HS-27A (cell line): ENCODE data around the gene SLC1A4.
"Not testable (repeated sequence)": the region's sequence is repeated elsewhere in the genome, so short reads cannot be mapped to it uniquely, and the experiment has no call there.

ENCODE experiments used
- DNase-seq: peaks from one replicate; pipeline ENCODE4 v3.0.0-alpha.2; 2012; ENCODE audit warnings: low read depth, missing footprints

SLC1A4 gene

DNA sequence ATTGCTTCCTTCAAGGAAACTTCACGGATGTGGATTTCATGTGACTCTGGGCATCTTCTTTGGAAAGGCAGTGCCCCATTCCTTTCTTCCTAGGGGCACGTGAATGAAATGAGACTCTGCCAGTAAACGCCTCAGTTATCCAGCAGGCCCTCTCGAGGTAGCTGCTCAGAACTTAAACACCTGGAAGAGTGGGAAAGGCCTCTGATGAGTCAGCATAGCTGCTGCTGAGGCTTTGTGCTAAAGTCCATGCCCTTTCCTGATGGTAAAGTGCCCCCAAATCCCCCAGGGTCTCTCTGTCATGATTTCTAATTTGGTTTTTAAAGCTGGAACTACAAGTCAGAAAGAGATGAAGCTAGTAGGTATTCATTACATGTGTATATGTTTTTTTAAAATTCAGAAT, 3.8 kb downstream of the SLC1A4 start:
- DNase-seq = no peak

DNA sequence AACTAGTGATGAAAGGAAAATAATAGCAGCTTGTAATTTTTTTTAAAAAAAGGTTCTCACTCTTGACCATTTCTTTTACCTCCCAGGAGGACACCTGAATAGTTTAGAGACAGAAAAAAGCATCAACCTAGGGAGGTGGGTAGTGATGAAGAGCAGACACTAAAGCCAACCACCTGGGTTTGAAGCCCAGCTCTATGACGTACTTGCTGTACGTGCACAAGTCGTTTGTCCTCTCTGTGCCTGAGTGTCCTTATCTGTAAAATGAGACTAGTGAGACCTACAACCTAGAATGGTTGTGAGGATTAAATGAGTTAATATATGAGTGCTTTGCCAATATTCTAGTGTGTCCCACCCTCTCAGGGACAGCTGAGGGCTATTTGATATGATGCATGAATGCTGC, 5.8 kb downstream of the SLC1A4 start:
- DNase-seq = no peak

DNA sequence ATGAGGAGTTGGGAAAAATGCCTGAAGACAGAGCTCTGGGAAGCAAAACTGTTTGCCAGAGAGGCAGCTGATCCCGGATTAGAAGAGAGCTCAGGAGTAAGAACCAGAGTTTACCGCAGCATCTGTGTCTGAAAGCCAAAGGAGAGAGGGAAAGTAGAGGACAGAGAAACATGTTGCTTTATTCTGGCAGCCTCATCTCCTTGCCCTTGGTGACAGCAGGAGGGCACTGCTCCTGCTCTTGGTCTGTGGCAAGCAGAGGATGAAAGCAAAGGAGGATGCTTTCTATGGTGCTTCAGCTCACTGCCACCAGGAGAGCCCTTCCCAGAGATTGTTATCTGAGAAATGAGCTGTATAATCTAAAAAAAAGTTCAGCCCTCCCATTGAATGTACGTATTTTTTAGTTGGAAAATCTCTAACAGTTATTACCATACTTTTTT, 7.7 kb downstream of the SLC1A4 start:
- no peak for DNase-seq

DNA sequence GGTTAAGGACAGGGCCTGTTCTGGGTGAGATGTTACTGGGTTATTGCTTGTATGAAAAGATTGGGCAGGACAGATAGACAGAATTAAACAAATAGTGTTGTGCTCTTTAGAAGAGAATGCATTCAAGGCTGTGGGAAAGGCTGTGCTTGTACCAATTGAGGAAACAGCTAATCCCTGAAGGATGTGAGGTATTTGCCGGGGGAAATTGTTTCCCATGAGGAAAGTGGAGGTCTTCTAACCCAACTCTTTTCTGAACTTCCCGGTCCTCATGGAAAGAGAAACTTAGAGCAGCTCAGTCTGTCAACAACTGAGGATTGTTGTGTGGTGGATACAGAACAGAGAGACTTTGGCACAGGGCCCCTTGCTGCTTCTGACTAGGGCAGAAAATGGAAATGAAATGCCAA, 9.5 kb downstream of the SLC1A4 start:
- no peak for DNase-seq

DNA sequence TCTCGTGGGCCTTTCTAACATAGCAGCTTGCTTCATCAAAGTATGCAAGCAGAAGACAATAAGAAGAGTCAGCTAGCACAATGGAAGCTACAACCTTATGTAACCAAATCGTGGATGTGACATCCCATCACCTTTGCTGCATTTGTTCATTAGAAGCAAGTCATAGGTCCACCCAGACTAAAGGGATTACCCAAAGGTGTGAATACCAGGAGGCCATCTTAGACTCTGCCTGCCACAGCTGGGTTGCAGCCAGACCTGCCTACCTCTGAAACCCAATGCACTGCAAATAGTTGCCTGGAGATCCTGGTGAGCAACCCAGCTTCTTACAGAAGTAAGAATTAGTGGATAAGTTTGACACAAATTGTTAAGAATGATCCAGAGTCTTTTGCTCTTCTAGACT, 10.6 kb downstream of the SLC1A4 start:
- no peak for DNase-seq

DNA sequence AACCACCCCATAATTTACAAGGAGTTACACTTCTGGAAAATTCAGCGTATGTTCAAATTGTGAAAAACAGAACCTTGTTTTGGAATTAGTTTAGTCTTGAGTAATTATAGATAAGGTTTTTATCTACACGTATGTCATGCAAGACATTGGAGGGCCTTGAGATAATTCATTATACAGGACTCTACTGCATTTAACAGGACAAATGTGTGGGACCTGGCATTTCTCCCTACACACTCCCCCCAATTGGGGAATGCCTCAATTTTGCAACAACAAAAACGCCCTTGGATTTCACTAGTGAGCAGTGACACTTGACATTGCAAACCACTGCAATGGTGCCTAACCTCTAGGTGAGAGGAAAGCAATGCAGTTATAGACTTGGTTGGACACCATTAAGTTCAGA, 11.4 kb downstream of the SLC1A4 start:
- no peak for DNase-seq

DNA sequence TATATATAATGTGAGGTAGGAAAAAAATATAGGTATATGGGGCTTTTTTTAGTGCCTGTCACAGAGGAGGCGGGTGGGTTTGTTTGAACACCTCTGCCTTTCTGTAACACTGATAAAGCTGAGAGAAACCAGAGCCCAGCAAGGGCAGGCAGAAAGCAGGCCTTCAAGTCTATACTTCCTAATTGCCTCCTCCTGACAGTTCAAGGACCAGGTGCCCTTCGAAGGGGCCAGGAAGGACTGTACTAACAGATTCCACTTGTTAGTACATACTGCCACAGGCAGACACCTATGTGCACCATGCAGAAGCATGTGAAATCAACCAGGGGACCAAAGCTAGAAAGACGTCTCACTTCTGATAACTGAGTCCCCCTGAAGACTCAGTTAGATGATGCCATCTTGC, 13.8 kb downstream of the SLC1A4 start:
- no peak for DNase-seq

DNA sequence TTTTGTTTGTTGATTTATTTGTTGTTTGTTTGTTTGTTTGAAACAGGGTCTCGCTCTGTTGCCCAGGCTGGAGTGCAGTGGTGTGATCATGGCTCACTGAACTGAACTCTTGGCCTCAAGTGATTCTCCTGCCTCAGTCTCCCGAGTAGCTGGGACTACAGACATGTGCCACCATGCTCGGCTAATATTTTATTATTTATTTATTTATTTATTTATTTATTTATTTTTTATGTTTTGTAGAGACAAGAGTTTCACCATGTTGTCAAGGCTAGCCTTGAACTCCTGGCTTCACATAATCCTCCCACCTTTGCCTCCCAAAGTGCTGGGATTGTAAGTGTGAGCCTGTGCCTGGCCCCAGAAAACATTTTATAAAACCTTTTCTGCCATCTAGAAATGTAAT, 15.0 kb downstream of the SLC1A4 start:
- not testable (repeated sequence) for DNase-seq

DNA sequence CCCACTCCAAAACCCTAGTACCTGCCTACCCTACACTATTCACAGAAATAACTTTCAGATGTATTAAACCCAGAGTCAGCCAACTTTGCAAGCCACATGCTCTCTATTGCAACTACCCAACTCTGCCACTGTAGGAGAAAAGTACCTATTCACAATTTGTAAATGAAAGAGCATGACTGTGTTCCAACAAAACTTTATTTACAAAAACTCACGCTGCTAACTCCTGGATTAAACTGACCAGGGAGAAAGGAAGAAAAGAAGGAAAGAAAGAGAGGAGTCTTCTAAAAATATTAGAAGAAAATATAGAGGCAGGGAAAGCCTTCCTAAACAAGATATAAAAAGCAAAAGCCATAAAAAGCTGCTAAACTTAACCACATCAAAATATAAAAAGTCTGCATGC, 24.6 kb downstream of the SLC1A4 start:
- no peak for DNase-seq

DNA sequence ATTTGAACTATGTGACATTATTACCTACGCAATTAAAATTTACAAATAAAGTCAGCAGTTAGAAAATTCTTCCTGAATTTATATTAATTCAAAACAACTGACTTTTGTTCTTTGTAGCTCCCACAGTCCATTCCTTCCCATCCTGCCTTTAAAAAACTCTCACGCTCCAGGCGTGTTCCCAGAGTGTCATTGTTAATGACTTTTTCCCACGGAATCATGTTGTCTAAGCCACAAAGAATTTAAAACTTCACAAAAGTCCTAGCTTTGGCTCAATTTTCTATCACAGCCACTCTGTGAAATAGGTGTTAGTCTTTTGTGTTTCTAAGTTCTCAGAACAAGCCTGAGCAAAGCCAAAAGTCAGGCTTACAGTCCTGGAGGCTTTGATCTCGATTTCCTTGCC, 26.5 kb downstream of the SLC1A4 start:
- no peak for DNase-seq

DNA sequence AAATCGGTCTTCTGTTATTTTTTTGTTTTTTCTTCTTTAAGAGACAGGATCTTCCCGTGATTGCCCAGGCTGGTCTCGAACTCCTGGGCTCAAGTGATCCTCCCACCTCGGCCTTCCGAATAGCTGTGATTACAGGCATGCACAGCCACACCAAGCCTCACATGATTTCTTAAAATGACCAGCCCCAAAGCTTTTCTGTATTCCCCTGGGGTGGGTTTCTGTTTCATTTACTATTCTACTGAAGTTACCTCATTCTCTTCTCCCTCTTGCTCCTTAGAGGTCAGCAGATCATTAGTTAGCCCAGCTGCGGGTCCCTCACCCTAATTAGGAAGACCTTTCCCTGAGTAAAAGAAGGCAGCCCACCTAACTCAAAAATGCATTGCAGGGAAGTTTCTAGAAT, 27.6 kb downstream of the SLC1A4 start:
- no peak for DNase-seq

DNA sequence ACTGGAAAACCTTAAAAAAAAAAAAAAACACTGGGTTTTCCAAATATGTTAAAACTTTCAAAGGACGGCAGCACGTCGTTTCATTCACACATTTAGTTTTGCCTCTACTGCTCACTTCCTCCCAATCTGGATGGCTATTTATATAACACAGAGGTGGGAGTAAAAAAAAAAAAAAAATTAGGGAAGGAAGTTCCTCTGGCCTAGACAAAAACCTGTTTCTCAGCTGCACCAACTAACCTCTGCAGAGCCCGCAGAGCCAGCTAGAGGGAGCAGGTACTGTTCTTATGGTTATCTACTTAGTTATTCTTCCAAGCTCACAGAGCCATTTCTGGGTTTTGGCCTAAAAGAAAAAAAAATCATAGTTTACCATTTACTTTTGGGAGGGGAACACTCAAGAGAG, 28.1 kb downstream of the SLC1A4 start:
- DNase-seq = no peak

DNA sequence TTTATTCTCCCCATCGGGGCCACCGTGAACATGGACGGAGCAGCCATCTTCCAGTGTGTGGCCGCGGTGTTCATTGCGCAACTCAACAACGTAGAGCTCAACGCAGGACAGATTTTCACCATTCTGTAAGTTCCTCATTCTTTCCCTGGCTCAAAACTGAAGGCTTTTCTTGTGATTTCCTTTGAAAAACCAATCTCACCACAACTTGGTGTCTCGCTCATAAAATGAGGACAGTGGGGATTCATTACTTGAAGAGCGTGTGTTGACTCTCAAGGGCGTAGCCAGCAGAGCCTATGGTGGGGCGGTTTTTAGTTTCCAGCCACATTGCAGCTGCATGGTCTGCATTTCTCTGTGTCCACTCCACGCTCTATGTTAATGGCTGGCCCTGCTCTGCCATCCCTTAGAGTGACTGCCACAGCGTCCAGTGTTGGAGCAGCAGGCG, 29.0 kb downstream of the SLC1A4 start:
- no peak for DNase-seq

DNA sequence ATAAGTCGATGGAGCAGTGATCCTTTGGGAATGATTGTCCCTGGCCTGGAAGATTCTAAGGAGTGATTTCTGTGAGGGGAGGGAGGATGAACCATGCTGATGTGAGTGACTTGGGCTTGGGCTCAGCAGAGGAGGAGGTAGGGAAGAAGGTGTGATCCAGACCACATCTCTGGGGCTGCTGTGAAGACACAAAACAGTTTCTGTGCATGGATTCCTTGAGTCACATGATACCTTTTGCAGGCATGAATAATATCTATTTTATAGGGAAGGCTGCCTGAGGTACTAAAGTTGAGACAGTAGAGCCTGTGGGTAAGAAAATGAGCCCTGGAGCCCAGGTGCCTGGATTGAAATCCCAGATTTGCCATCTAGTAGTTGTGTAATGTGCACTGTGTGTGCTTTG, 29.8 kb downstream of the SLC1A4 start:
- no peak for DNase-seq

DNA sequence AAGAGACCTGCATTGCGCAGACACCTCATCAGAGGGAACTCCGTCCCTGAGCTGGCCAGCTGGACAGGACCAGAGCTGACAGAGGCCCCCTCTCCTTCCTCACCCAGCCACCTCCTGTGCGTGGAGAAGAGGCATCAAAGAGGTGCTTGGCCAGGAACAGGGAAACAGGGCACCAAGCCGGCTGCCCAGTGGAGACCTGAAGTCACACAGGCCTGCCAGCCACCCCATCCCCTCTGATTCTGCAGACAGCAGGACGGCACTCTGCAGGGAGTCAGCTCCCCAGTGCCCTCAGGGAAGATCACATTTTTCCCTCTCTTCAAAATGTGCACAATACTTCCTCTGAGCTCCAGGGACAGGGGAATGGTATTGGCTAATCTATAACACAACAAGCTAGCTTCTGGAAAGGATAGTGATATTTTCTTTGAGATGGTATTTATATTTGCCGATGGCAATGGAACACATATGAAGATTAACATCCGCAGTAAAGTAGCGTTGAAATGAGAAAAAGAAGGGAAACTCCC, 30.5 kb downstream of the SLC1A4 start:
- no peak for DNase-seq

DNA sequence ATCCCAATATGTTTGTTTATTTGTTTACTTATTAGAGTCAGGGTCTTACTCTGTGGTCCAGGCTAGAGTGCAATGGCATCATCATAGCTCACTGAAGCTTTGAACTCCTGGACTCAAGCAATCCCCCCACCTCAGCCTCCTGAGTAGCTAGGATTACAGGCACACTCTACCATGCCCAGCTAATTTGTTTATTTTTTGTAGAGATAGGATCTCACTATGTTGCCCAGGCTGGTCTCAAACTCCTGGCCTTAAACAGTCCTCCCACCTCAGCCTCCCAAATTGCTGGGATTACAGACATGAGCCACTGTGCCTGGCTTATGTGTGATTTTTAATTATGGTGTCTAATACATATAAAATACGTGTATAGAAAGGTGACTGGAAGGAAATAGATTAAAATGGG, 31.1 kb downstream of the SLC1A4 start:
- not testable (repeated sequence) for DNase-seq

DNA sequence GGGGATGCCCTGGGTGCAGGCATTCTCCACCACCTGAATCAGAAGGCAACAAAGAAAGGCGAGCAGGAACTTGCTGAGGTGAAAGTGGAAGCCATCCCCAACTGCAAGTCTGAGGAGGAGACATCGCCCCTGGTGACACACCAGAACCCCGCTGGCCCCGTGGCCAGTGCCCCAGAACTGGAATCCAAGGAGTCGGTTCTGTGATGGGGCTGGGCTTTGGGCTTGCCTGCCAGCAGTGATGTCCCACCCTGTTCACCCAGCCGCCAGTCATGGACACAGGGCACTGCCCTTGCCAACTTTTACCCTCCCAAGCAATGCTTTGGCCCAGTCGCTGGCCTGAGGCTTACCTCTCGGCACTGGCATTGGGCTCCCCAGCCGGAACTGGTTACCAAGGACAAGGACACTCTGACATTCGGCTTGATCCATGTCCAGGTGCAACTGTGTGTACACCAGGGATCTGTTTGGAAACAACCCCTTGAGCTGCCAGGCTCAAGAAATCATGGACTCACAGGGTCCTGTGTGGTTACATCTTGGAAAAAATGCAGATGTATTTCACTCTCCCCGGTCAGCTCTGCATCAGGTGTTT, 31.8 kb downstream of the SLC1A4 start:
- no peak for DNase-seq

DNA sequence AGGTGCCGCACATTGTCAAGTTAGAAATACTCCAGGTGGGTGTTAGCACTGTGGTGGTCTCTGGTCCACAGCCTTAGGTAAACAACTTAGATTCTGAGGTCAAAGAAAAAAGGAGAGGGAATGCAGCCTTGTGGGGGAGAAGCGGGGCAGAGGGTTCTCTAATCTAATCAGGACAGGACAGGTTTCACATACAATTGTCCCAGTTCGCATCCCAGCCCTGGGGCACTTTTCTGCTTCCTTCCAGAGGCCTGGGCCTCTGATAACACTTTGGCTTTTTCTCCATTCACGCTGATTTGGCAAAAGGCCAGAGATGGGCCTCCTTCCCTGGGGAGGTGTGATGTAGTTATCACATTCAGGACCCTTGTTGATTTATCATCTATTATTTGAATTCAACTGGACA, 32.5 kb downstream of the SLC1A4 start:
- no peak for DNase-seq

DNA sequence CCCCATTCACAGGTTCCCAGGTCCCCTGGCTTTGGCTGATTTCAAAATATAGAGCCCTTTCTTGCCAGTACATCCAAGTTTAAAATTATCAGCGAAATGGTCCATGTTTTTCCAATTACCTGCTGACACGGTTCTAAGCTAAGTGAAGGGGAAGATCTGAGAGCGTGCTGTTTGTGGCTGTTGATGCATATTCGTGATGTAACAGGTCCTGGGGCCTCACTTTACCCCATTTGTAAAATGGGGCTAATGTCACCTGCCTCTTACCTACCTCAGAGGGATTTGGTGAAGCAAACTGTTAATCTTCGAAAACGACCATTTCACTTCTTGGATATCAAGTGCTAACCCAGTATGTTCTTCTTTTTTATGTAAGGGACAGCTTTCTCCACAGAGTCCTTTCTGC, 33.0 kb downstream of the SLC1A4 start:
- DNase-seq = no peak

DNA sequence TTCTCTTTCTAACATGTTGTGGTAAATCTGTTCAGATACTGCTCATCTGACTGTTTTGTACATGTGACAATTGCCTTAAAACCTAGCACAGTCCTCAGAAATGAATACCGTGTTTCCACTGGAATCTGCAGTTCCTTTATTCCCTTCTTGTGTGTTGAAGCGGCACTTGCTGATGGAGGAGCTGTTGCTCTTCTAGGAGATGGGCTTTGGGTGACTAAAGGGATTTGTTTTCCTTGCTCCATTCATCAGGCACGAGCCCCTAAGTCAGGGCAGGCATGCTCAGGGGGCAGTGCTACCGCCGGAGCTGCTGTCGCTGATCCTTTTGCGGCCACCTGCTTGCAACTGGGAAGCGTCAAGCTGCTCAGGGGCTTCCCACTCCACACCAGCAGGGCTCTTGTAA, 34.5 kb downstream of the SLC1A4 start:
- no peak for DNase-seq

DNA sequence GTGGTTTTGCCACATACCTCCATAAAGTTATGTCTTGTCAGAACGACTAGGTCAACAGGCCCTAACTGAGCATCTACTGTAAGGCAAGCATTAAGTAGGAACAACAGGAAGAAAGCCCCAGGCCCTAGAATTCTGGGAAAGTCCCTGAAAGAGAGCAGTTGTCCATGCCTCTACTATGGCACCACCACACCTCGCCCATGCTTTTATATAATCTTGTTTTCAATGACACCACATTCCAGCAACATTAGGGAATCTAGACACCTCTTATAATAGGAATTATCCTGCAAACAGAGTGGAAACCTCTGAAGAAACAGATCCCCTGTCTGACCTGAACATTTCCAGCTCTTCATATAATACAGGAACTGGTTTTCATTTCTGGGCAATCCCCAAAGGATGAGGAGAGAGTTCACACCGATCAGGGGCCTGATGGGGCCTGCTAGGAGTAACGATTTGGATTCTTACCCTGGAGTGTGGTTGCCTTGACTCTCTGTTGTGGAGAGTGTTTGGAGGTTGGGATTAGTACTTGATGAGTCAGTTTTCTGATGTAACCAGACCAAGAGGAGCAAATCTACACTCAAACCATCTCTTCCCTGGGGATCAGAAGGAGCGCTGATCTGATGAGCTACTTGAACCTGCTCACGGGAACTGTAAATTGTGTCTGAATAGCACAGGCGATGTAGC, 35.1 kb downstream of the SLC1A4 start:
- no peak for DNase-seq

DNA sequence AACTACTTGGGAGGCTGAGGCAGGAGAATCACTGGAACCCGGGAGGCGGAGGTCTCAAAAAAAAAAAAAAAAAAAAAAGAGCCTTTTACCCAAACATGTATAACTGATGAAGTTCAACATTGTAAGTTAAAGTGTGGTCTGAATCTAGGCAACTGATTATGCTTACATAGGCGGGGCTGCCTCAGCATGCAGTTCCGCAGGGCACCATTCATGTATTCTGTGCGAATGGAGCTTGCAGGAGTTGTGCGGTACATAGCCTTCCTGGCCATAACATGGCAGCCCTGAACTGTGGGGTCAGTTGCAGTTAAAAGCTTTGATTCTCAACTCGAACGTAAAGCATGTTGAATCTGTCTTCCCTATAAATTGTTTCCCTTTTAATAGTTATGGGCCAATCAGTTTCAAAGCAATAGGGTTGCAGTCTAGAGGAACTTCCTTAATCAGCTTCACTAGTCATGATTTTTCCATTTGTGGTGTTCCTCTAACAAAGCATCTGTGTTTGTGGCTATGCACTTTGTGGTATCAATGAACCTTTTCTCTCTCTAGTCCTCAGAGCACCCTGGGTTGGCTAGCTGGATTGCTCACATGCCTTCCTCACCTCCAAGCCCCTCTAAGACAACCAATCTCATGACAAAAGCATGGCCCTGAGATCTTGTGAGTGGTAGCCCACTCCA, 36.4 kb downstream of the SLC1A4 start:
- no peak for DNase-seq

DNA sequence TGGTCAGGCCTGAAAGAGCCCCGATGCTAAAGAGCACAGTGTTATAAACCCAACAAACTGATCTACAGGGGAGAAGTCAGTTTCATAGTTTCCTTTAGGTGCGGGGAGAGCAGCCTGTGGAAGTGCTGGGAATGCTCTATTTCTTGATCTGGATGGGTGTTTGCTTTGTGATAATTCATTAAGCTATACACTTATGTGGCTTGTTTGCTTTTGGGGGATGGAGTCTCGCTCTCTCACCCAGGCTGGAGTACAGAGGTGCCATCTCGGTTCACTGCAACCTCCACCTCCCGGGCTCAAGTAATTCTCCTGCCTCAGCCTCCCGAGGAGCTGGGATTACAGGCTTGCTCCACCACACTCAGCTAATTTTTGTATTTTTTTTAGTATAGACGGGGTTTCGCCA, 37.0 kb downstream of the SLC1A4 start:
- no peak for DNase-seq
